ENCODE data around the gene CLEC3B. TPM values are rescaled to one million over a fixed set of nuclear protein-coding genes. Genes with fewer than 3 reads are reported as not detected.
A peak's percentile ranks its signal among the peaks of the same experiment; 100 is the strongest.

The CLEC3B gene
- polyA plus RNA-seq (2011; rRNA removed) = 18.2 and 22.3 TPM in 2 replicates
- 0.57 and 1.8 TPM in 2 replicates for polyA minus RNA-seq (2011; rRNA and poly(A)+ RNA removed)

- peak within 1 kb of the TSS; percentile 15; the same call in 1 of the 2 replicates for H3K4me3 ChIP-seq (ENCODE audit: low read depth, low read length)
- no peak for TF ChIP-seq CTCF (IDR thresholded peaks at IDR 0.05; ENCODE audit: insufficient read depth, low read depth, low read length)
- POLR2A ChIA-PET = no interaction called here
- CTCF ChIA-PET = no interaction called here
- no peaks in the 10 kb centered on the region for H3K27me3 ChIP-seq (ENCODE audit: control insufficient read depth, insufficient read depth, low read length)
- H3K36me3 ChIP-seq (ENCODE audit: control insufficient read depth, insufficient read depth, low read length) = no peaks in the 10 kb centered on the region
- no peak for DNase-seq (ENCODE audit: low read depth)
Observed at GRCh38 chr3:45026038-45026437, at the start of gene CLEC3B. TSS of gene CLEC3B (plus strand) at chr3:45026303. CDS start at chr3:45026363, 60 bp downstream.

- no peak for TF ChIP-seq CTCF (IDR thresholded peaks at IDR 0.05; ENCODE audit: insufficient read depth, low read depth, low read length)
- no peak for DNase-seq (ENCODE audit: low read depth)
- ChIA-PET POLR2A (no interaction called here), CTCF (no interaction called here)
- Histone ChIP-seq H3K36me3 (ENCODE audit: control insufficient read depth, insufficient read depth, low read length) (no peaks in the 10 kb centered on the region), H3K27me3 (ENCODE audit: control insufficient read depth, insufficient read depth, low read length) (no peaks in the 10 kb centered on the region), H3K4me3 (ENCODE audit: low read depth, low read length) (no peak overlapping the region)
Observed at GRCh38 chr3:44981220-44981619, 44.9 kb upstream of the CLEC3B start.

GRCh38 chr3:44981751-44982150 is 44.4 kb upstream of the CLEC3B start:
- H3K36me3 ChIP-seq (ENCODE audit: control insufficient read depth, insufficient read depth, low read length) = no peaks in the 10 kb centered on the region
- CTCF ChIA-PET = interaction anchor here (1.6 kb wide), 1 partner anchor 12 kb away, joined by 5 read pairs; no protein-coding TSS in a partner anchor
- DNase-seq (ENCODE audit: low read depth) = no peak
- no peak for TF ChIP-seq CTCF (IDR thresholded peaks at IDR 0.05; ENCODE audit: insufficient read depth, low read depth, low read length)
- no peaks in the 10 kb centered on the region for H3K27me3 ChIP-seq (ENCODE audit: control insufficient read depth, insufficient read depth, low read length)
- H3K4me3 ChIP-seq (ENCODE audit: low read depth, low read length) = no peak overlapping the region
- POLR2A ChIA-PET = no interaction called here

- ChIA-PET CTCF (interaction anchor here (1.6 to 1.7 kb wide), 2 partner anchors 9 to 11 kb away, joined by 5 to 8 read pairs; no protein-coding TSS in a partner anchor), POLR2A (no interaction called here)
- Histone ChIP-seq H3K4me3 (ENCODE audit: low read depth, low read length) (no peak overlapping the region), H3K27me3 (ENCODE audit: control insufficient read depth, insufficient read depth, low read length) (no peaks in the 10 kb centered on the region), H3K36me3 (ENCODE audit: control insufficient read depth, insufficient read depth, low read length) (no peaks in the 10 kb centered on the region)
- no peak for DNase-seq (ENCODE audit: low read depth)
- no peak for TF ChIP-seq CTCF (IDR thresholded peaks at IDR 0.05; ENCODE audit: insufficient read depth, low read depth, low read length)
Observed at GRCh38 chr3:44982817-44983216, 43.3 kb upstream of the CLEC3B start.

GRCh38 chr3:44983484-44983941 is 42.6 kb upstream of the CLEC3B start:
- no peak overlapping the region for H3K4me3 ChIP-seq (ENCODE audit: low read depth, low read length)
- no peak for TF ChIP-seq CTCF (IDR thresholded peaks at IDR 0.05; ENCODE audit: insufficient read depth, low read depth, low read length)
- H3K36me3 ChIP-seq (ENCODE audit: control insufficient read depth, insufficient read depth, low read length) = no peaks in the 10 kb centered on the region
- ChIA-PET POLR2A (no interaction called here), CTCF (interaction anchor here (1.0 to 1.7 kb wide), 2 partner anchors 7 to 9 kb away, joined by 3 to 8 read pairs; partner anchors contain the start of genes EXOSC7 and ZDHHC3)
- no peaks in the 10 kb centered on the region for H3K27me3 ChIP-seq (ENCODE audit: control insufficient read depth, insufficient read depth, low read length)
- no peak for DNase-seq (ENCODE audit: low read depth)

All from BJ (cell line).